SK-N-SH (cell line): ENCODE data around the gene SFRP5. TPM values are rescaled to one million over a fixed set of nuclear protein-coding genes. Genes with fewer than 3 reads are reported as not detected.

Experiments used
- CTCF ChIA-PET: fragments of 300-600, 350-600 bp; formaldehyde crosslinking; extraction: SDS; loops from one replicate; lab custom pipeline; 2021; lab: Yijun Ruan, JAX
- POLR2A ChIA-PET: fragments of 350-600 bp; sonication (Branson Sonifier 250); formaldehyde crosslinking; extraction: SDS; loops from one replicate; lab custom pipeline; 2020; ENCODE audit warnings: antibody characterized with exemption, inconsistent platforms; lab: Yijun Ruan, JAX
- DNase-seq: peaks from one replicate; pipeline ENCODE4 v3.0.0; 2012
- H2AFZ ChIP-seq: fragments of 200-600 bp; sonication (generic); 2 replicates; pipeline ENCODE4 v1.8.1; 2016; ENCODE audit warnings: antibody characterized with exemption, mild to moderate bottlenecking, low read depth
- H3F3A ChIP-seq: fragments of 200-600 bp; sonication (generic); replicated peaks from 2 replicates; pipeline ENCODE3; 2016; ENCODE audit warnings: antibody characterized with exemption, mild to moderate bottlenecking; ENCODE audit not compliant: insufficient read depth
- H3K27ac ChIP-seq, 2 experiments: fragments of 200-500 bp in 1 of 2; fragments of 200-600 bp in 1 of 2; sonication (Bioruptor generic) in 1 of 2; sonication (generic), shearing (Covaris generic) in 1 of 2; 2 replicates each; pipeline versions ENCODE4 v1.5.1 to v1.6.1; 2014 to 2016; ENCODE audit warnings: low read depth in 2 of 2, inconsistent platforms in 1 of 2, low read length in 1 of 2, mild to moderate bottlenecking in 1 of 2, mixed read lengths in 1 of 2
- H3K27me3 ChIP-seq: fragments of 200-600 bp; sonication (generic), shearing (Covaris generic); 2 replicates; pipeline ENCODE4 v1.6.1; 2016; ENCODE audit warnings: mixed run types; ENCODE audit not compliant: insufficient read depth
- H3K36me3 ChIP-seq, 2 experiments: fragments of 200-500 bp in 1 of 2; fragments of 200-600 bp in 1 of 2; sonication (Bioruptor generic) in 1 of 2; sonication (generic) in 1 of 2; replicated peaks in 1 of 2; 2 replicates each; pipeline versions ENCODE3 to v1.5.1; 2014 to 2016; ENCODE audit warnings: low read length in 1 of 2, mild to moderate bottlenecking in 1 of 2; ENCODE audit not compliant: insufficient read depth in 2 of 2, control insufficient read depth in 1 of 2
- H3K4me1 ChIP-seq, 2 experiments: fragments of 200-500 bp in 1 of 2; fragments of 200-600 bp in 1 of 2; sonication (Bioruptor generic) in 1 of 2; sonication (generic), shearing (Covaris generic) in 1 of 2; 2 replicates each; pipeline versions ENCODE4 v1.5.1 to v1.6.1; 2014 to 2016; ENCODE audit warnings: low read depth in 1 of 2, low read length in 1 of 2, mixed run types in 1 of 2; ENCODE audit not compliant: insufficient read depth in 2 of 2, control insufficient read depth in 1 of 2
- H3K4me2 ChIP-seq: fragments of 200-600 bp; sonication (generic), shearing (Covaris generic); 2 replicates; pipeline ENCODE4 v1.6.1; 2017; ENCODE audit warnings: mixed run types
- H3K4me3 ChIP-seq, 2 experiments: fragments of 200-500 bp in 1 of 2; fragments of 200-600 bp in 1 of 2; sonication (Bioruptor generic) in 1 of 2; sonication (generic), shearing (Covaris generic) in 1 of 2; 2 replicates each; pipeline versions ENCODE4 v1.5.1 to v1.8.1; 2014 to 2016; ENCODE audit warnings: low read depth in 2 of 2, inconsistent platforms in 1 of 2, low read length in 1 of 2, mild to moderate bottlenecking in 1 of 2, mixed read lengths in 1 of 2, moderate library complexity in 1 of 2
- H3K79me2 ChIP-seq: fragments of 200-600 bp; sonication (generic); 2 replicates; pipeline ENCODE4 v1.8.1; 2017; ENCODE audit warnings: mild to moderate bottlenecking; ENCODE audit not compliant: insufficient read depth
- H3K9ac ChIP-seq: fragments of 200-600 bp; sonication (generic); 2 replicates; pipeline ENCODE4 v1.6.1; 2017; ENCODE audit warnings: mixed run types
- H3K9me2 ChIP-seq: fragments of 200-600 bp; sonication (generic); 2 replicates; pipeline ENCODE4 v1.6.1; 2017; ENCODE audit warnings: mixed run types
- H3K9me3 ChIP-seq: fragments of 200-600 bp; sonication (generic); 2 replicates; pipeline ENCODE4 v1.6.1; 2017; ENCODE audit warnings: mixed run types, mild to moderate bottlenecking, moderate library complexity
- H4K20me1 ChIP-seq: fragments of 200-600 bp; sonication (generic); 2 replicates; pipeline ENCODE4 v1.6.1; 2017; ENCODE audit warnings: mild to moderate bottlenecking, mixed run types; ENCODE audit not compliant: insufficient read depth
- CTCF ChIP-seq: fragments of 200-600 bp; sonication (generic); IDR thresholded peaks from 2 replicates; pipeline ENCODE4 v1.6.1; 2017; ENCODE audit warnings: antibody characterized with exemption, mild to moderate bottlenecking, moderate library complexity
- ELF1 ChIP-seq: IDR thresholded peaks from 2 replicates; pipeline ENCODE4 v1.4.0; 2012
- EP300 ChIP-seq, 2 experiments: IDR thresholded peaks; 2 replicates each; pipeline versions ENCODE4 v1.4.0 to v1.6.1; 2012; ENCODE audit warnings: borderline replicate concordance in 1 of 2, low read depth in 1 of 2, low read length in 1 of 2
- EZH2phosphoT487 ChIP-seq: fragments of 200-600 bp; sonication (generic); IDR thresholded peaks from 2 replicates; pipeline ENCODE4 v1.6.1; 2017; ENCODE audit warnings: low read depth, mixed run types, mild to moderate bottlenecking, antibody characterized with exemption, moderate library complexity, borderline replicate concordance
- FOSL2 ChIP-seq: IDR thresholded peaks from 2 replicates; pipeline ENCODE4 v1.4.0; 2012; ENCODE audit warnings: low read depth, mild to moderate bottlenecking, moderate library complexity, borderline replicate concordance
- FOXM1 ChIP-seq: IDR thresholded peaks from 2 replicates; pipeline ENCODE4 v1.4.0; 2012; ENCODE audit warnings: low read depth, mild to moderate bottlenecking
- MAX ChIP-seq: IDR thresholded peaks from 2 replicates; pipeline ENCODE4 v1.4.0; 2012; ENCODE audit warnings: low read depth
- MEF2A ChIP-seq: IDR thresholded peaks from 2 replicates; pipeline ENCODE4 v1.4.0; 2012; ENCODE audit warnings: low read depth, borderline replicate concordance
- NRF1 ChIP-seq: IDR thresholded peaks from 2 replicates; pipeline ENCODE4 v1.6.1; 2012; ENCODE audit warnings: low read depth, mild to moderate bottlenecking, low read length
- PBX3 ChIP-seq: IDR thresholded peaks from 2 replicates; pipeline ENCODE4; 2012
- POLR2AphosphoS5 ChIP-seq: IDR thresholded peaks from 2 replicates; pipeline ENCODE4 v1.6.1; 2012; ENCODE audit warnings: low read depth, low read length
- RAD21 ChIP-seq: IDR thresholded peaks from 2 replicates; pipeline ENCODE4 v1.6.1; 2012; ENCODE audit warnings: mild to moderate bottlenecking, low read length
- RFX5 ChIP-seq: IDR thresholded peaks from 2 replicates; pipeline ENCODE4 v1.6.1; 2012; ENCODE audit warnings: mild to moderate bottlenecking, improper control_type of control experiment, low read length
- SIN3A ChIP-seq: IDR thresholded peaks from 2 replicates; pipeline ENCODE4 v1.6.1; 2012; ENCODE audit warnings: low read depth, mild to moderate bottlenecking, low read length, moderate library complexity, borderline replicate concordance
- SMC3 ChIP-seq: IDR thresholded peaks from 2 replicates; pipeline ENCODE4 v1.6.1; 2012; ENCODE audit warnings: low read depth, low read length, improper control_type of control experiment
- TAF1 ChIP-seq: IDR thresholded peaks from 2 replicates; pipeline ENCODE4 v1.6.1; 2012; ENCODE audit warnings: low read depth, mild to moderate bottlenecking, low read length, moderate library complexity, borderline replicate concordance
- USF1 ChIP-seq: IDR thresholded peaks from 2 replicates; pipeline ENCODE4 v1.4.0; 2012; ENCODE audit warnings: low read depth, borderline replicate concordance
- USF2 ChIP-seq: fragments of 150-350 bp; IDR thresholded peaks from 2 replicates; pipeline ENCODE4 v1.6.1; 2017; ENCODE audit warnings: antibody characterized with exemption, low read length, low read depth, borderline replicate concordance
- WGBS: methylation state at CpG from one replicate; pipeline ENCODE4 v1.1.6; 2017; ENCODE audit warnings: low lambda C conversion rate; 5-methylcytosine and 5-hydroxymethylcytosine counted together
- polyA plus RNA-seq, 3 experiments: library from polyadenylated mRNA; depleted of rRNA; stranded (reverse); fragments of >200 nt; gene quantifications; 2 replicates each; pipeline ENCODE4 v1.2.3, GENCODE V29; 2012

SFRP5 gene
- polyA plus RNA-seq, 1 of the 3 experiments (the other 2 are of a cell fraction): not detected

- Histone ChIP-seq H3K9me2 (no peaks in the 10 kb centered on the region), H3K79me2 (0 out of 2 replicates have a peak, but pooled peaks cover 4% of the 10 kb centered on the region), H3K9me3 (no peaks in the 10 kb centered on the region), H3K36me3 (no peaks in the 10 kb centered on the region), H3K9ac (no peak overlapping the region), H3K4me2 (no peak overlapping the region), H3K4me1 (peaks cover 0 to 2% of the 10 kb centered on the region in 2 experiments; a peak in 1 of 4 replicates), H3F3A (peaks cover 3% of the 10 kb centered on the region), H3K27me3 (no peaks in the 10 kb centered on the region), H2AFZ (no peak overlapping the region), H3K27ac (no peak overlapping the region), H3K4me3 (no peak overlapping the region), H4K20me1 (no peaks in the 10 kb centered on the region)
- ChIA-PET POLR2A (interaction anchor here (1.8 kb wide), 1 partner anchor 10 kb away, joined by 6 read pairs; the partner anchor contains the start of gene MARVELD1), CTCF (interaction anchor here (0.8 to 25.0 kb wide), 8 partner anchors 5 to 145 kb away, joined by 3 to 687 read pairs (median 5); partner anchors contain the start of genes MARVELD1 and ZFYVE27)
- TF ChIP-seq RAD21: no peak
- TF ChIP-seq EZH2phosphoT487: no peak
- TF ChIP-seq USF1: no peak
- TF ChIP-seq FOSL2: no peak
- TF ChIP-seq TAF1: no peak
- TF ChIP-seq ELF1: no peak
- no peak for TF ChIP-seq NRF1
- no peak for TF ChIP-seq RFX5
- no peak for TF ChIP-seq SIN3A
- no peak for TF ChIP-seq FOXM1
- TF ChIP-seq PBX3: no peak
- TF ChIP-seq EP300 (IDR thresholded peaks at IDR 0.05; ENCODE audit: borderline replicate concordance in 1 of 2, low read depth in 1 of 2, low read length in 1 of 2): no peak
- no peak for TF ChIP-seq MAX
- no peak for TF ChIP-seq SMC3
- TF ChIP-seq CTCF: no peak
- no peak for TF ChIP-seq USF2
- TF ChIP-seq POLR2AphosphoS5: no peak
- no peak for TF ChIP-seq MEF2A
- 66% methylated on average over 5 of the region's 5 CpGs for WGBS
- DNase-seq: no peak
Measured at GRCh38 chr10:97724341-97724941, 47.4 kb downstream of the SFRP5 start.
